Loucy (cell line): ENCODE data around the gene PAX2.
A peak's percentile ranks its signal among the peaks of the same experiment; 100 is the strongest.

Experiments
- H2AFZ ChIP-seq: fragments of 200-600 bp; sonication (generic); 2 replicates; pipeline ENCODE4 v1.6.0; 2016; ENCODE audit warnings: antibody characterized with exemption, mild to moderate bottlenecking, low read length, moderate library complexity
- H3F3A ChIP-seq: fragments of 200-600 bp; 2 replicates; pipeline ENCODE4 v1.6.0; 2016; ENCODE audit warnings: antibody characterized with exemption, low read depth, mild to moderate bottlenecking
- H3K27me3 ChIP-seq: fragments of 200-600 bp; sonication (generic); 2 replicates; pipeline ENCODE4 v1.6.1; 2014; ENCODE audit warnings: low read length, mild to moderate bottlenecking; ENCODE audit not compliant: insufficient read depth, poor library complexity, severe bottlenecking
- H3K36me3 ChIP-seq: fragments of 200-600 bp; sonication (generic); 2 replicates; pipeline ENCODE4 v1.6.1; 2016; ENCODE audit warnings: low read length; ENCODE audit not compliant: insufficient read depth
- H3K4me1 ChIP-seq: fragments of 200-600 bp; sonication (generic); 2 replicates; pipeline ENCODE4 v1.5.1; 2014; ENCODE audit warnings: low read length, mild to moderate bottlenecking; ENCODE audit not compliant: insufficient read depth, poor library complexity, severe bottlenecking
- H3K4me2 ChIP-seq: fragments of 200-600 bp; sonication (generic); 2 replicates; pipeline ENCODE4 v1.6.0; 2014; ENCODE audit warnings: antibody characterized with exemption, low read length, low read depth, mild to moderate bottlenecking; ENCODE audit not compliant: poor library complexity, severe bottlenecking
- H3K4me3 ChIP-seq: fragments of 200-600 bp; sonication (generic); 2 replicates; pipeline ENCODE4 v1.5.1; 2014; ENCODE audit warnings: low read length, mild to moderate bottlenecking, mixed read lengths; ENCODE audit not compliant: poor library complexity, severe bottlenecking
- H3K79me2 ChIP-seq: fragments of 200-600 bp; sonication (generic); 2 replicates; pipeline ENCODE4 v1.6.1; 2014; ENCODE audit warnings: low read length; ENCODE audit not compliant: insufficient read depth
- H3K9ac ChIP-seq: fragments of 200-600 bp; sonication (generic); 2 replicates; pipeline ENCODE4 v1.6.0; 2014; ENCODE audit warnings: mild to moderate bottlenecking, low read depth, low read length, moderate library complexity; ENCODE audit not compliant: poor library complexity, severe bottlenecking
- H3K9me2 ChIP-seq: fragments of 200-600 bp; sonication (generic); replicated peaks from 2 replicates; pipeline ENCODE4 v1.6.1; 2016; ENCODE audit warnings: low read depth, low read length, mixed read lengths
- H3K9me3 ChIP-seq: fragments of 200-600 bp; sonication (generic); 2 replicates; pipeline ENCODE4 v1.6.1; 2014; ENCODE audit warnings: mild to moderate bottlenecking, antibody characterized with exemption, low read length, low read depth; ENCODE audit not compliant: insufficient read depth
- H4K20me1 ChIP-seq: fragments of 200-600 bp; sonication (generic); 2 replicates; pipeline ENCODE4 v1.6.0; 2014; ENCODE audit warnings: antibody characterized with exemption, low read length, mild to moderate bottlenecking; ENCODE audit not compliant: insufficient read depth, poor library complexity, severe bottlenecking
- CTCF ChIP-seq: fragments of 200-600 bp; sonication (generic); conservative IDR thresholded peaks from 2 replicates; pipeline ENCODE4 v1.5.1; 2014; ENCODE audit warnings: mild to moderate bottlenecking, antibody characterized with exemption, low read length
- EZH2phosphoT487 ChIP-seq: fragments of 200-600 bp; IDR thresholded peaks from 2 replicates; pipeline ENCODE4 v1.6.1; 2018; ENCODE audit warnings: antibody characterized with exemption, mild to moderate bottlenecking, moderate library complexity, borderline replicate concordance

PAX2 gene

GRCh38 chr10:100823194-100823593, 77.8 kb downstream of the PAX2 start:
- H3F3A ChIP-seq = peaks cover 3% of the 10 kb centered on the region; the same call in 1 of the 2 replicates
- no peaks in the 10 kb centered on the region for H3K79me2 ChIP-seq
- H2AFZ ChIP-seq = no peak overlapping the region
- H3K4me2 ChIP-seq = no peak overlapping the region
- no peak overlapping the region for H3K9ac ChIP-seq
- H3K4me1 ChIP-seq = peaks cover 54% of the 10 kb centered on the region
- H3K9me3 ChIP-seq = no peaks in the 10 kb centered on the region
- no peaks in the 10 kb centered on the region for H3K36me3 ChIP-seq
- H3K4me3 ChIP-seq = no peak overlapping the region
- no peaks in the 10 kb centered on the region for H4K20me1 ChIP-seq
- no peaks in the 10 kb centered on the region for H3K9me2 ChIP-seq
- no peak for TF ChIP-seq CTCF
- no peaks in the 10 kb centered on the region for H3K27me3 ChIP-seq

GRCh38 chr10:100824886-100825285, 79.5 kb downstream of the PAX2 start:
- H3K36me3 ChIP-seq = no peaks in the 10 kb centered on the region; the same call in 1 of the 2 replicates

GRCh38 chr10:100825325-100825875, 80.0 kb downstream of the PAX2 start:
- no peaks in the 10 kb centered on the region; the same call in 1 of the 2 replicates for H3K36me3 ChIP-seq
- H3K9me3 ChIP-seq = no peaks in the 10 kb centered on the region
- no peaks in the 10 kb centered on the region for H3K79me2 ChIP-seq
- peak overlapping the region; percentile 37 for H3K4me3 ChIP-seq
- peak overlapping the region; percentile 65 for H3K4me2 ChIP-seq
- H3K9ac ChIP-seq = peak overlapping the region; percentile 68
- H3K9me2 ChIP-seq = no peaks in the 10 kb centered on the region
- TF ChIP-seq EZH2phosphoT487 (no peak), CTCF (no peak)
- H3K27me3 ChIP-seq = no peaks in the 10 kb centered on the region
- no peaks in the 10 kb centered on the region for H4K20me1 ChIP-seq
- peaks cover 54% of the 10 kb centered on the region for H3K4me1 ChIP-seq
- no peak overlapping the region for H2AFZ ChIP-seq
- peaks cover 3% of the 10 kb centered on the region; the same call in 1 of the 2 replicates for H3F3A ChIP-seq

More at GRCh38 chr10:100824886-100825285, 79.5 kb downstream of the PAX2 start:
- Histone ChIP-seq H3K27me3 (no peaks in the 10 kb centered on the region), H3K4me3 (no peak overlapping the region), H3K4me2 (peak overlapping the region; percentile 65), H4K20me1 (no peaks in the 10 kb centered on the region), H3K9me2 (no peaks in the 10 kb centered on the region), H3K9me3 (no peaks in the 10 kb centered on the region), H3K79me2 (no peaks in the 10 kb centered on the region), H3K9ac (peak overlapping the region; percentile 68), H2AFZ (no peak overlapping the region), H3F3A (peaks cover 3% of the 10 kb centered on the region; the same call in 1 of the 2 replicates), H3K4me1 (peaks cover 53% of the 10 kb centered on the region)
- TF ChIP-seq EZH2phosphoT487 = no peak
- no peak for TF ChIP-seq CTCF
